Testis (tissue), 2 donors: ENCODE measurements around the gene MLXIPL.

ENCODE experiments used
- CTCF ChIP-seq, 3 experiments: fragments of 450-650 bp in 2 of 3; fragments of 200-600 bp in 1 of 3; sonication (generic) in 1 of 3; IDR thresholded peaks; one replicate each; pipeline ENCODE4 v1.5.1; 2016 to 2019; ENCODE audit warnings: antibody characterized with exemption in 3 of 3, mild to moderate bottlenecking in 2 of 3, moderate library complexity in 1 of 3
- POLR2A ChIP-seq: fragments of 450-650 bp; IDR thresholded peaks from one replicate; pipeline ENCODE4 v1.6.1; 2017; ENCODE audit warnings: antibody characterized with exemption, mild to moderate bottlenecking, moderate library complexity

- TF ChIP-seq CTCF (IDR thresholded peaks at IDR 0.05) (no peak), POLR2A (no peak)
Observed at GRCh38 chr7:73624669-73625001, 313 bp upstream of the MLXIPL start.
